Left renal pelvis (tissue), 4 donors: ENCODE data around the gene KRTAP6-1. TPM values are rescaled to one million over a fixed set of nuclear protein-coding genes. Genes with fewer than 3 reads are reported as not detected.

ENCODE experiments used
- DNase-seq, 4 donors: peaks; one replicate each; pipeline ENCODE4 v3.0.0-alpha.2; 2013; ENCODE audit warnings: low read depth in 4 of 4, low spot score in 3 of 4
- polyA plus RNA-seq, 4 donors: library from polyadenylated mRNA; unstranded; fragments of 120-200 nt; gene quantifications; one replicate each; pipeline ENCODE4 v1.2.1, GENCODE V29; 2013; ENCODE audit not compliant: insufficient read length in 4 of 4

KRTAP6-1 gene, protein sequence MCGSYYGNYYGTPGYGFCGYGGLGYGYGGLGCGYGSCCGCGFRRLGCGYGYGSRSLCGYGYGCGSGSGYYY
- polyA plus RNA-seq, result not detected

DNA sequence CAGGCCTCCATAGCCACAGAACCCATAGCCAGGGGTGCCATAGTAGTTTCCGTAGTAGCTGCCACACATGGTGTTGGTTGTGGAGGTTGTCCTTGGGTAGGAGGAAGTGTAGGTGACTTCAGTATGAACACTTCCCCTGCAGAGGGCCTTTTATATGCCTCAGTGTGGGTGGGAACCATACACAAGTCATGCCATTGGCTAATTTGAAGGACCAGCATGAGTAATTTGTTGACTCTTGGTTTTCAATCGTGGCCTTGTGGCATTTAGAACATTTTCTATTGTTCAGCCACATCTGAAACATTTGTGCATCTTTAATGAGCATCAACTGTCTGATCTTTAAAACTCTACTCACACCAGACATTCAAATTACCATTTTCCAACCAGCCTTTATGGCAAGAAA lies at the start of gene KRTAP6-1:
TSS of gene KRTAP6-1 (minus strand) at position 95 of the 400 bp plus-strand sequence. CDS start at position 69, 26 bp downstream.
- DNase-seq, result no peak

DNA sequence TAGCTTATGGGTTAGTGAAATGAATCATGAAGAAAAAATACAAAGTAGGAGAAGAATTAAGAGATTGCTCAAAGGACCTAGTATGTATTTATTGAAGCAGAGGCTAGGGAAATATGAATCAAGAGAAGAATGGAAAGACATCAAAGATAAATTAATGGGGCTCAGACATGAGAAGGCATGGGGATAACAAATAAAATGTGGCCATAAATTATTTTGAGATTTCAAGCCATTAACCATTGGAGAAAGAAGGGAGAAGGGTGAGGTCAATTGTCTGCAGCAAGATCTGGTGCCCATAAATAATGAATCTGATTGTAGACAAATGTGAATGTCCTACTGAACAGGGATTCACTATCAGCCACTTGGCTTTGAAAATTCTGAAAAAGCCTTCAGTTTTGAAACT lies 39.2 kb upstream of the KRTAP6-1 start:
- no peak for DNase-seq

DNA sequence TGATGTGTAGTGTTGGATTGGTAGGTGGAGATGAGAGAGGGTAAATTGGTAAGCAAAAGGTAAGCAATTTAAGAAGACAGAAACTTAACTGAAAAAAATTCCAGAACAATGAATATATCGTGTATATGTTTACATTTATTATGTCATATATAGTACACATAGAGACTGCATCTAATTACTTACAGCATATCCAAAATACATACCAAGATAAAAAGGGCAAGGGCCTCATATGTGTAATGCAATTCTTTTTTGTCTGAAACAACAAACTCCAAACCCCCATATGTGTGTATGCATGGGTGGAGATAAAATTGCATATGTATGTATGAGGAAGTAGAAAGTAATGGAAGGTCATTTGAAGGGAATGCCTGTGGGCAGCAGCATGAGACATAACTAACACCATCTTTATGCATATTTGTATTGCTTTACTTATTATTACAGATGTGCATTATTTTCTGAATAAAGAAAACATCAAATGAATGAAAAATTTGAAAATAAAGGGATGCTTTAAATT lies 33.2 kb upstream of the KRTAP6-1 start:
- DNase-seq, result no peak

DNA sequence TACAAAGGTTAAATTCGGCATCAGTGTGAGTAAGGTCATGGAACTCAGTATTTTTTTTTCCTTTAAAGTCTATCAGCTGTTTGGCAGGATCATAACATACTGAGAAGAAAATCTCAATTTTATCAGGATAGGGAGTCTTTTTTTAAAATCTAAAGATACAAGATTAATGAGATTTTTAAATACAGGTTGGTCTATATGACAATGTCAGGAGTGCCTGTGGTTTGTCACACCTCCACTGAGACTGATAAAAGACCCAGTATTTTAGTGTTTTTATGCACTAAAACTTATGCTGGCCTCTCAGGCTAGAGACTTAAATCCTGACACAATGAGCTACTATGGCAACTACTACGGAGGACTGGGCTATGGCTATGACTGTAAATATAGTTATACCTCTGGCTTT lies 28.8 kb upstream of the KRTAP6-1 start, which contains the start of gene KRTAP20-3:
TSS of gene KRTAP20-3 (plus strand) at position 301 of the 400 bp plus-strand sequence.
- DNase-seq, result no peak

DNA sequence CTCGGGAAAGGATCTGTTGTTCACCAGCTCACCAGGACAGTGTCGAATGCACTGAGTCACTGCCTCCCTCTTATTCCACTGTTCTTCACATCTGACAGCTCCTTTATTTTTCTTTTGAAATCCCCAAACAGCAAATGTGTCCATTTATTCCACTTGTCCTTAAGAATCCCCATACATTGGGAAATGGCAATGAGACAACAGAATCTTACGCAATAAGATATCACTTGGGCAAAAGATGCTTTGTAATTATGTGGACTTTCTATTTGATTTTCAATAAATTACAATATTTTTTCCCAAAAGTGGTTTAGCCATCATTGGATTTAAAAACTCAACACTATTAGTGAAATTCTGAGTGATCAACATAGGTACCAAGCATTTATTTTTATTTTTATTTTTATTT lies 25.0 kb upstream of the KRTAP6-1 start:
- DNase-seq, result no peak

DNA sequence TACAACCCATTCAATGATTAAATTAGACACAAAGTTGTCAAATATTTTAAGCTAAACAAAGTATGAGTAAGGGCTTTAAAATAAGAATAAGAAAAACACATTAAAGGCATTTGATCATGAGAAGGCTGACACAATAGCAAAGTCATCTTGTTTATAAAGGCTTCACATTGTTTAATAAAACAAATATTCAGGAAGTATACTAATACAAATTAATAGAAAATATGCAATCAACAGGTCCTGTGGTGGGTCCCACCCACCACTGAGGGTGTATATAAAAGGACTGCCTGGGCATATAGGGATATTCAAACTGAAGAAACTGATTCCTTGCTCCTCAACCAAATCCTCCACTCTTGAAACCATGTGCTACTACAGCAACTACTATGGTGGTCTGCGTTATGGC lies 21.2 kb upstream of the KRTAP6-1 start, which contains the start of gene KRTAP20-2:
TSS of gene KRTAP20-2 (plus strand) at position 301 of the 400 bp plus-strand sequence. CDS start at position 359, 58 bp downstream.
- DNase-seq, result no peak

DNA sequence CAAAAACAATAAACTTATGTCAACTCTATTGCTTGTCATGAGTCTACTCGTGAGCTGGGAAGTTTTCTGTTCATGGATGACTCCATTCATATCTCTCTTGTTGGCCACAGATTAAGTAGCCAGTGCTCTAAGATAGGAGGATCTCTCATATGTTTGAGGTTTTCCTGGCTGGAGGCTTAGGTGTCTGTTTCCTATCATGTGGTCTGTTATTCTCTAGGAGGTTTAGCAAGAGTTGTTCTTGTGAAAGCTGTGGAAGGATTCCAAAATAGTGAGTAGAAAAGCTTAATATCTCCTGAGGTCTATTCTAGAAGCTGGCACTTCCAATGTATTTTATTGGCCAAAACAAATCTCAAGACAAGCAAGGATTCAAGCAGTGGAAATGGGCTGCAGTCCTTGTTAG lies 15.5 kb upstream of the KRTAP6-1 start:
- no peak for DNase-seq

DNA sequence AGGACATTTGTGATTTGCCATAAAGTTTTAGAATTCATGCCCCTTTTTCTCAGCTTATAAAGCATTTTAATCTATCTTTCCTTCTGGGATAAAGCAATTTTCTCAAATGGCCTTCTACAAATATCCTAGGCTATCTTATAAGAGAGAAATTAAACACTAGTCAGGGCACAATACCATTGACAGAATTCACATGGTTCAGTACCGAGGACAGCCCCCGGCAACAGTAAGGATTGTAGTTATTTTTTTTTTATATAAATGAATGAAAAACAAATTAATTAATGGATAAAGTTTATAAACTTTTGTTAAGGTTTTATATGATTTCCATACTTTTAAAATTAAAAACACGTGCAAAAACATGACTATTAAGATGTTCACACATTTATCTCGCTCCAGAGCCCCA lies 14.4 kb upstream of the KRTAP6-1 start:
- no peak for DNase-seq

DNA sequence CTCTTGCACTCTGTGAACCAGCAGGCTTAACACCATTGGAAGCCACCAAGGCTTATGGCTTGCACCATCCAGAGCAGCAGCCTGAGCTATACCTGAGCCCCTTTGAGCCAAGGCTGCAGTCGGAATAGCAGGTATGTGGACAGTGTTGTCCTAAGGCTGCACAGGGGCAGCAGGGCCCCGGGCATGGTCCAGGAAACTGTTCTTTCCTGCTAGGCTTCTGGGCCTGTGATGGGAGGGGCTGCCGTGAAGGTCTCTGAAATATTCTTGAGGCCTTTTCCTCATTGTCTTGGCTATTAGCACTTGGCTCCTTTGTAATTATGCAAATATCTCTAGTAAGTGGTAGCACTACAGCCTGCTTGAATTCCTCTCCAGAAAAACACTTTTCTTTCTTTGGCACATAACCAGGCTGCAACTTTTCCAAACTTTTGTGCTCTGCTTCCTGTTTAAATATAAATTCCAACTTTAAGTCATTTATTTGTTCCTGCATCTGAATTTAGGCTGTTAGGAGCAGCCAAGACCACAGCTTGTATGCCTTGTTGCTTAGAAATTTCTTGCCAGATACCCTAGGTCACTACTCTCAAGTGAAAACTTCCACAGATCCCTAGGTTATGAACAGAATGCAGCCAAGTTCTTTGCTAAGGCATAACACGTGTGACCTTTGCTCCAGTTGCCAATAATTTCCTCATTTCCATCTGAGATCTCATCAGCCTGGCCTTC lies 11.9 kb upstream of the KRTAP6-1 start:
- DNase-seq, result no peak

DNA sequence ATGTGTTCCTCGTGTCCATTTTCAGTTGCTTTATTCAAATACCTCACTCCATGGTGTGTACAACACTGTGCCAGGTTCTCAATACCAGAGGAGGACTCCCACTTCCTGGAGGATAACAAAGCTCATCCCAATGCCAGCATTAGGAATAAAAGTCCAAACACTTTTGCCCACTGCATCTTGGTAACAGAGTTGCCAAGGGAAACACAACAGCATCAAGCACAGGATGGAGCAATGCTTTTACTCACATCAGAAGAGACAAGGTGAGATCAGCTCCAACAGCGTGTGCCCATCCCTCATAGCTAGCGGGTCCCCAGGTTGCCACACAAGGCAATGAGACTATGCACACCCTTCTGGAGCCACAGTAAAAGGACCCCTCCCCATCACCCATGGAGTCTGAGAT lies 9.6 kb upstream of the KRTAP6-1 start:
- no peak for DNase-seq

DNA sequence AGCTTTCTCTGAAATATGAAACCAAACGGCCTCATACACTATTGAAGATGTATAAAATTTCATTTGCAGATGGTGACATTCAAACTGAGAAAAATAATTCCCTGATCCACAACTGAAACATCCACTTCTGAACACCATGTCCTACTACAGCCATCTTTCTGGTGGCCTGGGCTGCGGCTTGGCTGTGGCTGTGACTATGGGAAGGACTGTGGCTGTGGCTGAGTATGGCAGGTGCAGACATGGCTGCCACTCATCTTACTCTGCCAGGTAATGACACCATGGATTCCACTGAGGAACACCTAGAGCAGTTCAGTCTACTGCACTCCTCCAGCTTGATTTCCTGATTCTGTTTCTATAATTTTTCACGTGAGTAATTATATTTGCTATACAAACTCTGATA lies 6.8 kb upstream of the KRTAP6-1 start, which contains the start of gene KRTAP20-4:
TSS of gene KRTAP20-4 (plus strand) at position 106 of the 400 bp plus-strand sequence.
- DNase-seq, result no peak

DNA sequence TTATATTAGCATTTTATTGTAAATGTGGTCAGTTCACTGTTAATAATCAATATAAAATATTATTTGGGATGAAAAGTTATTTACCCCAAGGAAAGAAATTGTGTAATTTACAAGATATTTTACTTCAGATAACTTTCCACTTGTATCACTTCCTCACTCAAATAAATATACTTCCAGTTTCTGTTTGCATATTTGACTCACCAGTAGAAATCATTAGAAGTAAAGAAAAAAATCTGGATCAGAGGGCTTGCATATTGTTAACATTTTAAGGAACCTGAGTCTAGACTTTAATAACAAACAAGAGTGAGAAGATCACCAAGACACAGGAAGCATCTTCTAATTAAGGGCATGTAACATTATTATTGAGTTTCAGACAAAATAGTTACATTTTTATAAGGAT lies 6.3 kb upstream of the KRTAP6-1 start:
- no peak for DNase-seq

DNA sequence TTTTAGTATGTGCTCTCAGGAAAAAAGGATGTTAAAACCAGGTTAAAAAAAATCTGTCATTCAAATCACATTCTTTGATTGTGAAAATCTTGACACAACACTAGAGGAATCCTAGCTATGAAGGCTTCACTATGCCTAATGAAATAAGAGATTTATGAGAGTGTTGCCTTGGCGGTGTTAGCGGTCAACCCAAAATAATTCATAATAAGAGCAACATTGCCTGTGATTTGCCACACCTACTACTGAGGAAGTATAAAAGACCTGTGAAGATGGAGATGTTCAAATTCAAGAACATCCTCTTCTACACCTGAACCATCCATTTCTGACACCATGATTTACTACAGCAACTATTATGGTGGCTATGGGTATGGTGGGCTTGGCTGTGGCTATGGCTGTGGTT lies 2.4 kb upstream of the KRTAP6-1 start, which contains the start of gene KRTAP20-1:
TSS of gene KRTAP20-1 (plus strand) at position 301 of the 400 bp plus-strand sequence. CDS start at position 331, 30 bp downstream.
- DNase-seq, result no peak

DNA sequence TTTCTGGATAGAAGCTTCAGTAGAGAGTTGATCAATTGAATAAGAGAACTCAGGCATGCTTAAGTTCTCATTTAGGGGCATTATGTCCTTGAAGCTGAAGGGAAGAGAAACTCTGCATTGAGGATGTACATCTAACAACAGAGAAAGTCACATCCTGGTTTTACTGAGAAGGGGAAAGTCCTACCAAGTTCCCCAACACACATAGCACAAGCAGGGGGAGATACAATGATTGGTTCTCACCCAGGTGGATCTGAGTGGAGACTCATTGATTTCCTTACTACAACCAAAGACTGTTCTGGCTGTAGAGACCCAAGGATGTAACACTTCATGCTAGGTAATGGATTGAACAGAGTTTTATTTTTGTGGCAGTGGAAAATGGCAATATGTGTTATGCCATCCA lies 1.5 kb upstream of the KRTAP6-1 start:
- no peak for DNase-seq

DNA sequence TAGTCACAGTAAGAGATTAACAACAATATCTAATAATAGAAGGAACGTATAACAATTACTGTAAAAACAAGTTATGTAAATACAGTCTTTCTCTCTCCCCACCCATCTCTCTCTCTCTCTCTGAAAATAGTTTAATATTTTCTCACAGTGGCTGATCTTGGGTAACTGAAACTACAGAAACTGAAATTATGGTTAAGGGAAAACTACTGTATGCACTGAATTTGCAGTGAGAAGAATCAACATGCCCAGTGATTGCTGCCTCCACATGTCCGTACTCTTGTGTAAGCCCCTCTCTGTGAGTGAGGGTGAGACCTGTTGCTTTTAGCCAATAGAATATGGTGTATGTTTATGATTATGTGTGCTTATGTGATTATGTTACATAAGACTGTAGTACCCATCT lies 1.6 kb downstream of the KRTAP6-1 start:
- no peak for DNase-seq

DNA sequence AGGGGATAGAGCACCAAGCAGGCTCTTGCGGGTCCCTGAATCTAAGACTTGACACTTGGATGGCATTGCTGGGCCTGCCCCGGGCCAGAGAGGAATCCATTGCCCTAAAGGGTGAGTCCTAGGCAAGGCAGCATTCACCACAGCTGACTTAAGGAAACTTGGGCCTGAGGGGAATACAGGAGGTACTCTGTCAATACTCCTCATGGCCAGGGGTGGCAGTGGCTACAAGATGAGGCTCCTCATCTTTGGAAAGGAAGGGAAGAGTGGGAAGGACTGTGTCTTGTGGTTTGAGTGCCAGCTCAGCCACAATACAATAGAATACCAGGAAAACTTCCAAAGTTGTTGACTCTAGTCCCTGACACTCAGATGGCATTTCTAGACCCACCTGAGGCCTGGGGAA lies 7.8 kb downstream of the KRTAP6-1 start:
- no peak for DNase-seq

DNA sequence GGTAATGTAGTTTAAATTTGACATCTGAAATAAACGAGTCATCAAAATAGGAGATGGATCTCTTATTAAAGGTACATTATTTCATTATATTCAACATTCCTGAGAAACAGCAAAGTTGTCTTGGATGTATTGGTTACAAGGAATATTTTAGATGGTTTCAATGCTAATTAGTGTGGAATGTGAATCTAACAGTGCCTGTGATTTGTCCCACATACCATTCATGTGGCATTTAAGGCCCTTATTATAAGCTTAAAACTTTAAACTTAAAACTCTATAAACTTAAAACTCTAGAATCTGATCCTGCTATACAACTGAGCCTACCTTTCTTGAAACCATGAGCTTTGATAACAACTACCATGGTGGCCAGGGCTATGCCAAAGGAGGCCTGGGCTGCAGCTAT lies 12.9 kb downstream of the KRTAP6-1 start, which contains the start of gene KRTAP22-1:
TSS of gene KRTAP22-1 (plus strand) at position 301 of the 400 bp plus-strand sequence.
- DNase-seq, result no peak

DNA sequence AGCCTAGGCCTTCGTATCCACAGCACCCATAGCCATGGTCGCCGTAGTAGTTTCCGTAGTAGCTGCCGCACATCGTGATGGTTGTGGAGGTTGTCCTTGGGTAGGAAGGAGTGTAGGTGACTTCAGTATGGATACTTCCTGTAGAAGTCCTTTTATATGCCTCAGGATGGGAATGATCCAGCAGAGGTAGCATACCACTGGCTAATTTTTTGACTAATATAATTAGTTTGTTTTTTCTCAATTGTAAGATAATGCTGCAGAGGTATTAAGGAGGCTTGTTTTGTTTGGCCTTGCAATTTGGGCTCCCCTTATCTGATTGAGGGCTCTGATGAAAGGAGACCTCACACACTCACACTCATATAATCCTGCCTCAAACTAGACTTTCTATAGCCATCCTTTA lies 14.9 kb downstream of the KRTAP6-1 start, which contains the start of gene KRTAP6-2:
TSS of gene KRTAP6-2 (minus strand) at position 101 of the 400 bp plus-strand sequence. CDS start at position 73, 28 bp downstream.
- DNase-seq, result no peak

DNA sequence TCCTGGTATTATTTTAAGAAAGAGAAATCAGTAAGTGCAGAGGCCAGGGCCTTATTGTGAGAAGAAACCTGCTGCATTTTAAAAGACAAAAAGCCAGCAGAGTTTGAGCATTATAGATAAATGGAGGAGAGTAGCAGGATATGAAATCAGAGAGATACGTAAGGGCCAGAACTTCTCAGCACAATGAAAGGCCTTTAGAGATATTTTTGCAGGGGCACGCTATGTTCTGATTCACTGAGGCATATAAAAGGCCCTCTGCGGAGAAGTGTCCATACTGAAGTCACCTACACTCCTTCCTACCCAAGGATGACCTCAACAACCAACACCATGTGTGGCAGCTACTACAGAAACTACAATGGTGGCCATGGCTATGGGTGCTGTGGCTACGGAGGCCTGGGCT lies 21.6 kb downstream of the KRTAP6-1 start, which contains the start of gene KRTAP6-3:
TSS of gene KRTAP6-3 (plus strand) at position 301 of the 400 bp plus-strand sequence. CDS start at position 307, 6 bp downstream.
- no peak for DNase-seq

DNA sequence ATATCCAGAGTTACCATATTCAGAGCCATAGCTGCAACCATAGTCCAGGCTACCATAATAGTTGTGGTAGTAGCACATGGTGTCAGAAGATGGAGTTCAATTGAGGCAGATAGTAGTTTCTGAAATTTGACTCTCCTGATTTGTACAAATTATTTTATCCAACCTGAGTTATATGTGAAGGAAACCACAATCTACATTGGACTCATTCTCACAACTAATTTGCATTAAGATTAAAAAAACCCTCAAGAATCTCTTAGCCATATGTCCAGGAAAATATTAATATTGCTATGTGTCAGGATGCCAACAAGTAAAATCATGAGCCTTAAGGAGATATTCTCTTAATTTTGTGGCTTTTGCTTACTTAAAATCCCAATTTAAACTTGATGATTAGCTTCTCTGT lies 23.4 kb downstream of the KRTAP6-1 start, which contains the start of gene KRTAP22-2:
TSS of gene KRTAP22-2 (minus strand) at position 101 of the 400 bp plus-strand sequence.
- DNase-seq, result no peak

DNA sequence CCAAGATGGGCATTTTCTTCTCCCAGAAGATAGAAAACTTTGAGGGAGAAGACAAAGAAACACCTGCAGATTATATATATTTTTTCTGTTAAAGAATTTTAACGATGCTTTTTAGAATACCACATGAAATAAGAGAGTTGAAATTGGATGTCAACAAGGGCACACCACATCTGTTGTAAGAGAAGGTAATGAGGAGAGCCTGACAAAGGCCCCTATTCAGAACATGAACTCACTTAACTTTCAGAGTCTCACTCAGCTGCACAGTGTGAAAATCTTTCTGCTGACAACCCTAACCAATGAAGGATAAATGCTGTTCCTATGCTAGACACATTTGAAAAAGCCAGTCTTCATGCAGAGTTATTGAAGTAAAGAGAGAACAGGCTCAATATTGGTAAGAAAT lies 30.9 kb downstream of the KRTAP6-1 start:
- DNase-seq, result no peak
